ENCODE results near the gene SSTR4.
A peak's percentile ranks its signal among the peaks of the same experiment; 100 is the strongest.

Gene SSTR4

DNA sequence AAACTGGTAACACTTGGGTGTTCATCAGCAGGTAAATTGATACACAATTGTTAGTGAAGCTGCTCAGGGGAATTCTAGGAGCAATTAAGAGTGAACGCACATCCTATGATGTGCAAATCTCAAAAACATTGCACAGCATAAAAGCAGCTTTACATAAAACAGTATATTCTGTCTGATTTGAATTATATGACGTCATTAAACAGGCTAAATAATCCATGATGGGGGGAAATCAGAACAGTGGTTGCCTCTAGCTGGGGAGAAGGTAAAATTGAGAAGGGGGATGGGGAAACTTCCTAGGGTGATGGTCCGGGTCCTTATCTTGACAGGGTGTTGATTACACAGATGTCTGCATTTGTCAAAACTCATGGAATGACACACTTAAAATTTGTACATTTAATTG is 31.7 kb downstream of the SSTR4 start:
- DNase-seq (ENCODE audit: low spot score) = no peak

DNA sequence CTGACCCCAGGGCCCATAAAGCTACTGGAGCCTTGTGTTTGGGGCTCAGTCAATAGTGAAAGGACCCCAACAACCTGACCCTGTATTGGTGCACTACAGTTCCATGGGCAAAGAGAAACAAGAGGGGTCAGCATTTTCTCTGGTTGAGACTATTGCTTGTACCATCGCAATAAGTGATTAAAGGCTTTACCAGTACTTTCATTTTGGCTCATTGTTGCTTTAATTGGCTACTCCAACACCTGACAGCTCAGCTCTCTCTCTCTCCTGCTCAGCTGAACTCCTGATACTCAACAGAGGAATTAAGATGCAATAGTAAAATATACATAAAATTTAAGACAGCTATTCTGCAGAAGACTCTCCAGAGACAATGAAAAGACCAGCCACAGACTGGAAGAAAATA is 33.2 kb downstream of the SSTR4 start:
- no peak for DNase-seq (ENCODE audit: low spot score)

DNA sequence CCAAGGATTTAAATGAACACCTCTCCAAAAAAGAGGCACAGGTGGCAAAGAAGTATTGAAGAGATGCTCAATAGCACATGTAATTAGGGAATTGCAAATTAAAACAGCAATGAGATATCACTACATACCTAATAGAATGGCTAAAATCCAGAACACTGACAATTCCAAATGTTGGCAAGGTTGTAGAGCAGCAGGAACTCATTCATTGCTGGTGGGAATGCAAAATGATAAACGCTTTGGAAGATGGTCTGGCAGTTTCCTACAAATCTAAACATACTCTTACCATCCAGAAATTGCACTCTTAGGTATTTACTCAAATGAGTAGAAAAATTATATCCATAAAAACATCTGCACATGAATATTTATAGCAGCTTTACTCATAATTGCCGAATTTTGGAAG is 34.0 kb downstream of the SSTR4 start:
- DNase-seq (ENCODE audit: low spot score) = no peak

DNA sequence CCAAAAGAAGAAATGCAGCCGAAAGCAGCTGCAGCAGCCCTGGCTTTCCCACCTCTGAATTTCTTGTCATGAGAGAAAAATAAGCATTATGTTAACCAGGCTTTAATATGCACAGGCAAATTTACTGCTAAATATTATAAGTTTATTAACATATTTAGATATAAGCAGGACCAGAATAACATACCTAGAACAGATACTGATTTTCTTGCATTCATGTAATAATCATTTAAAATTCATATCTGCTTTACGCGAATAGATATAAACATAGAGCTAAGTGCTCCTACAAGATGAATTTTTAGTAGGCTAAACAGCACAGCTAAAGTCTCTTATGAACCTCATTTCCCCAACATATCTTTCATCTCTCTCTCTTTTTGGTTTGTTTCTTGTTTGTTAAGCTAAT is 36.3 kb downstream of the SSTR4 start:
- DNase-seq (ENCODE audit: low spot score) = no peak

DNA sequence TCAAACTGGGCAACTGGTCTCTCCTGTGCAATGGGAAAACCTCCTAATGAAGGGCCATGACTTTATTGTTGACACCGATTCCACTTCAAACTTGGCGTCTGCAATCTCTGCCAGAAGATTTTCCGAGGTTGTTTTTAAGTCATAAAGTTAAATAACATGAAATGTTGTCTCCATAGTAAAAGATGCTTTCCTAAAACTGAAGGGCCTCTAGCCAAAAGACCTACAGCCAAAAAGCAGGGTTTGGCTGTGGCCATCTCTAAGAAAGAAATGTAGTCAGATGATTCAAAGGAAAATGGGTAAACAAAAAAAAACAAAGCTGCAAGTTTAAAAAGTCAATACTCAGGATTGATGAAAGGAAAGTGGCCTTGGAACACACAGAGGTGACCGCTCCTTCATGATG is 36.9 kb downstream of the SSTR4 start:
- DNase-seq (ENCODE audit: low spot score) = no peak

DNA sequence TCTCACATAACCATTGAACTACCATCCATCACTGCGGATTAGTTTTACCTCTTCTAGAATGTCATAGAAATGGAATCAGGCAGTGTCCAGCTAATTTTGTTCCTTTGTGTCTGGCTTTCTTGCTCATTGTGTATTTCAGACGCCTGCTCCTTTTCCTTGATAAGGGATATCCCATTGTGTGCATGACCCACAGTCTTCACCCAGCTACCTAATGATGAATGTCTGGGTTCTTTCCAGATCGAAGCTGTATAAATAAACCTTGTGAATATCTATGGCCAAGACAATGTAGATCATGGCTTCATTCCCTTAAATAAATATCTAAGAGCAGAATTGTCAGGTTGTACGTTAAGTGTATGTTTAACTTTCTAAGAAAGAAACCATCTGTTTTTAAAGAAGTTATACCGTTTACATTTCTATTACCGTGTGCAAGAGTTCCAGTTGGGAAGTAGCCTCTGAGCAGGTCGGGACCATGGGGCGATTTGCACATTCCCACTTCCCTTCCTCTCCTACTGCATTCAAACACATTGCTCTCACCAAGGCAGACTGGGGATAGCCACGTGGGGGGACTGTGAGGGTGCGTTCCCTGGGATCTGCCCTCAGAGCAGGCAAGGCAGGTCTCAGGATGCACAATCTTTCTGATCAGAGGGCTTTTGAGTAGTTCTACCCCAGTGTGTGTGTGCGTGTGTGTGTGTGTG is 37.9 kb downstream of the SSTR4 start:
- no peak for DNase-seq (ENCODE audit: low spot score)

GRCh38 chr20:23074052-23074451 is 38.9 kb downstream of the SSTR4 start:
- no peak for DNase-seq (ENCODE audit: low spot score)

DNA sequence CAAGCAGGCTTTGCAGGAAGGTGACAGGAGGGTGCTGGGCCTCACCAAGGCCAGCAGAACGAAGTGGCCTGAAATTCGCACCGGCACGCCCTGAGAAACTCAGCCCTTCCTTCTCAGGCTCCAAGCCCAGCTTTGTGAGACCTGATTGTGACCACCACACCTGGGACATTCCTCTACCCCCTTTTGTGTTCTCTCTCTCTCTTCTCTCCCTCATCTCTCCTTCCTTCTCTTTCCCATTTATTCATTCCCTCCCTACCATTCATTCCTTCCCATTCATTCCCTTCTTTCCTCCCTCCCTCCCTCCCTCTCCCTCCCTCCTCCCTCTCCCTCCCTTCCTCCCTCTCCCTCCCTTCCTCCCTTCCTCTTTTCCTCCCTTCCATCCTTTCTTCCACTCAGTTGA is 42.2 kb downstream of the SSTR4 start:
- DNase-seq (ENCODE audit: low spot score) = no peak

DNA sequence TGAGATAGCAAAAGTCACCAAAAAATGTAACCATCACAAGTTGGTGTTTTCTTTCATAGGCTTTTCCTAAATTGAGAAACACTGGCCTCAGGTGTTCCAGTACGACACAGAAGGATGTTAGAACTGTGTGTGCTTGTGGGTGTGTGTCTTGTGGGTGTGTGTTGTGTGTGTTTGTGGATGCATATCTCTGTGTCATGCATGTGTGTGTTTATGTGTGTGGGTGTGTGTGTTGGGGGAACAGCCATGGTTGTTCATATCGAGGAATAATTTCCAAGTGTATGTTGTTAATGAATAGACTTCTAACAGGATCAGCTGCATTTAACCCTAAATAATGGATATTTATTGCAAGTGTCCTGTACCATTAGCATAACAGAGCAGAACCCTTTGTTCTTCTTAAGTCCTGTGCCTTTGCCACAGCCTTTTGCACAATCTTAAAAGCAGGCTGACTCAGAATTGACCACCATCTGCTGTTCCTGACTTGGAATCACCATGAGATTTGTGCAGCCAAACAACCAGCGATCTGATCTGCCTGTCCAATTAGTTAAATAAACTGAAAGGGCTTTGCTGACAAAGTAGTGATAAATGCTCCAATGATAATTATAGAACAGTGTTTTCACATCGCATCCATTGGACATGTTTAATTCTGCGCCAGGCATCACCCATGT is 43.4 kb downstream of the SSTR4 start:
- no peak for DNase-seq (ENCODE audit: low spot score)

GRCh38 chr20:23079016-23079351 is 43.9 kb downstream of the SSTR4 start:
- no peak for DNase-seq (ENCODE audit: low spot score)

GRCh38 chr20:23079926-23080325 is 44.8 kb downstream of the SSTR4 start:
- DNase-seq (ENCODE audit: low spot score) = no peak

- no peak for DNase-seq (ENCODE audit: low spot score)
Measured at GRCh38 chr20:23080521-23080920, 45.4 kb downstream of the SSTR4 start.

DNA sequence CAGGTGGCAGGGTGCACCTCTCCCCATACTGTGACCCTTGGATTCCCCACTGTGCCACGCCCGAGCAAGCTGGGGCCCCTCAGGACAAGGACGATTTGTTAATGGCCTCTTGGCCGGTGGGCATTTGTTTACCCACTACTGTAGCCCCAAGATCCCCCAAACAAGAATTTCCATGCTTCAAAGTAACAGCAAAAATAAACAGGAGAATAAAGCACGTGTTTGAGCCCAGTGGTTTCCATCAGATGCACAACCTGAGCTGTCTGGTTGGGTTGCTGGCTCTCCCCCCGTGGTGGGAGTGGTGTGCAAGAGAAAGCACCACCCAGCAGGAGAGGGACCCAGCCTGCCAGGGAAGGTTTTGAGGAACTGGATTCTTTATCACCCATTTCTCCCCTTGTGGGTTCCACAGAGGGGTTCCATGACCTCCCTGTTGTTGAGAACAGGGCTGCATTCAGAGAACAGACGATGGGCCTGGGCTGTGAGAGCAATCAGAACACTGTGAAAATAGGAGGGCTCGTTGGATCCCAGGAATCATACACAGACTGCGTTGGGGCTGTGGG is 46.2 kb downstream of the SSTR4 start:
- DNase-seq (ENCODE audit: low spot score) = no peak

DNA sequence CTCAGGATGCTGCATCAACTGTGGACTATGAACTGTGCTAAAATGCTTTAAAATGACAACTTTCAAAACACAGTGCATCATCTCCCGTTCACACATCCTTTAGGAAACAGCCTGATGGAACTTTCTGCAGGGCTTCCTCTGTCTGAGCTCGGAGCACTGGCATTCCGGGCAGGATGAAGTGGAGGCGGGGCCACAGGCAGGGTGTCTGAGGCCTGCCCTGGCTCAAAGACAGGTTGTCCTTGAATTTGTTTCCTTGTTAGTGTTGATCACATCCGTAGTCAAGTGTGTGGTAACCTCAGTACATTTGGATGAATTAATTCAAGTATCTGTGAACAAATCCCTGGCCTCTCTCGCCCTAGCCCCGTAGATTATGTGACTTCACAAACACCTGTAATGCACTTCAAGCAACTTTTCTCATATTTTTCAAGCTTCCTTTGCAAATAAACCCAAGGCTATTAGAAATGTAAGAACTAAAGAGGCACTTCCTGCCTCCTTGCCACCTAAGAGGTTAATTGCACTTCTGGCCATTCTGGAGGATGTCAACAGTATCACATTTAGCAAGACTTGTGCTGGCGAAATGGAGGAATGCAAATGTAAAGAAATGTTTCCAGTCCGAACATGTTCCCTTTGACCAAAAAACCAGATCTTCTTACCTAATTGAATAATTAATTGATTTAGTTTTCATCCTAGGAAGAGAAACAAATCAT is 47.9 kb downstream of the SSTR4 start:
- DNase-seq (ENCODE audit: low spot score) = peak; percentile 81

GRCh38 chr20:23083553-23084220 is 48.6 kb downstream of the SSTR4 start:
- DNase-seq (ENCODE audit: low spot score) = no peak

GRCh38 chr20:23084282-23084844 is 49.3 kb downstream of the SSTR4 start:
- DNase-seq (ENCODE audit: low spot score) = no peak

GRCh38 chr20:23084845-23085365 is 49.8 kb downstream of the SSTR4 start:
- peak; percentile 79 for DNase-seq (ENCODE audit: low spot score)

GRCh38 chr20:23085436-23086055 is 50.4 kb downstream of the SSTR4 start:
- peak; percentile 77 for DNase-seq (ENCODE audit: low spot score)

GRCh38 chr20:23086056-23086566 is 51.0 kb downstream of the SSTR4 start, which contains the start of gene CD93:
TSS of gene CD93 (minus strand) at chr20:23086324. CDS start at chr20:23086192, 132 bp downstream.
- peak; percentile 95 for DNase-seq (ENCODE audit: low spot score)

GRCh38 chr20:23086931-23087411 is 51.9 kb downstream of the SSTR4 start:
- peak; percentile 87 for DNase-seq (ENCODE audit: low spot score)
